Midbrain (tissue), 1 donor: ENCODE measurements around the gene STIP1.

Experiments used
- DNase-seq: peaks from one replicate; lab custom pipeline; 2025; lab: John Stamatoyannopoulos, UW

STIP1 gene

DNA sequence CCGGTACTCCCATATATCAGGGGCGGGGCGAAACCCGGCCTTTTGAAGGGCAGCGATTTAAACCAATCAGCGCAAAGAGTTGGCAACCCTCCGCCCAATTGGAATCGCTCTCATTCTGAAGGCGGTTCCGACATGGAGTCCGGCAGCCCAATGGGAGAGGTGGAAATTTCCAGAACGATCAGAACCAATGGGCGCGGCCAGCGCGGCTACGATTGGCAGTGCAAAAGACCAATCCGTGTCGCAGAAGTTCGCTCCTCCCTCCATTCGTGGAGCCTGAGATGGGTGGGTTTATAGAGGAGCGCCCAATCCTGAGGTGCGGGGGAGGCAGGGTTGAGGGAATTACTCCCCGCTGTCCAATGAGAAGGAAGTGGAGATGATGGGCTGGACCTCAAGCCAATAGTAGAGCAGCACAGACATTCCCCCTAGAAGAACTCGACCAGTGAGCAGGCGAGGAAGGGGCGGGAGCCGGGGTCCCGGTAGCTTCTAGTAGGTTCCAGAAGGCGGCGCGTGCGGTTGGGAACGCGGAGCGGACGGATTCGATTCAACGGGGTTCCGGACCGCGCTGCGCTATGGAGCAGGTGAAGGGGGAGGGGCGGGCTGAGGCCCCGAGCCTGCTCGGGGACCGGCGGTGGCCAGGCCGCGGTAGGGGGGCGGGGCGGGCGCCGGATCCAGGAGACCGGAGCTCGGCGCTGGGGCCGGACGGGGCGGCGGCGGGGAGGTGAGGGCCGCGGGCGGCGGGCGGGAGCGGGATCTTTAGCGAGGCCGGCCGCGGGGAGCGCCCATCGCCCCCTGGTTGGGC is at the start of gene STIP1:
STIP1 (plus strand) TSS at position 479 of the 799 bp plus-strand sequence; CDS start at position 570, 91 bp downstream.
- DNase-seq: peak; percentile 100

DNA sequence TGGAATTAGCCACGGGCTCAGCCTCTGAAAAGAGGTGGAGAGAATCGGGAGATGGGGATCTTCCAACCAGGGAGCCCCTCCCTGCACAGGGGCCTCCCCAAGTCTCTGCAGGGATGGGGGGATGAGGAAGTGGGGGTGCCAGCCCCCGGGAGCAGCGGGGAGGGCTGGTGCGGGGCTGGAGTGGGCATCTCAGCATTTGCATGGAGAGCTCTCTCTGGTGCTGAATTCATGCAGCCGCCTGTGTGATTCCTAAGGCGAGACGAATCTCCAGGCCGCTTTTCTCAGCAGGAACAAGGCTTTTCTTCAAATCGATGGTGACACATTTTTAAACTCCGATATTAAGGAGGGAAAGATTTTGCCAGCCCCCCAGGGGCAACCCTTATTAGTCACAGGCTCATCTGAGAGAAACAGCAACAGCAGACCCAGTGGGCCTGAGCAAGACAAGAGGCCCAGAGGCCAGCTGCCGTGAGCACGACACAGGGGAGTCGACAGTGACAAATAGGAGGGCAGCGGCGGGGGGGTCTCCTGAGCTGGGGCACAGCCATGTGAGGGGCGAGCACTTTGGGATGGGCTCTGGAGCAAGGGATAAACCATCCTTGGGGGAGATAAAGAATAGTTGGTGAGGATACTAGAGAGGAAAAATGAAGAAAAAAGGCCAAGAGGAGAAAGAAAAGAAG is 49.1 kb upstream of the STIP1 start:
- DNase-seq: no peak

DNA sequence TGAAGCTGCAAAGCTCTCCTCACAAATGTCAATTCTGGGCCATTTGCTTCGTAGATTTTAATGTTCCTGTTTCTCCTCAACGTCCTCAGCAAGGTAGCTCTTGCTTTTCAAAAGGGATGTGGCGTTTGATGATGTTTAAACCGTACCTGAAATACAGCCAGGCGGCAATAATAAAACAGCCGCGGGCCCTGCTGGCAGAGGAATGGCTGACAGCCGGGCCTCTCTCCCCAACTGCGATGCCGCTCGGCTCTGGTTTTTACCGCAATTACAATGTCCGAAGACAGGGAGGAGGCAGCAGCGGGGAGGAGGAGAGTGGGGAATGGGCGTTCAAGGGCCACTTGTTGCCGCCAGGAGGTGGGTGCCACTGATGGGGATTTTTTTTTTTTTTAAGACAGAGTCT is 47.6 kb upstream of the STIP1 start:
- DNase-seq: no peak

DNA sequence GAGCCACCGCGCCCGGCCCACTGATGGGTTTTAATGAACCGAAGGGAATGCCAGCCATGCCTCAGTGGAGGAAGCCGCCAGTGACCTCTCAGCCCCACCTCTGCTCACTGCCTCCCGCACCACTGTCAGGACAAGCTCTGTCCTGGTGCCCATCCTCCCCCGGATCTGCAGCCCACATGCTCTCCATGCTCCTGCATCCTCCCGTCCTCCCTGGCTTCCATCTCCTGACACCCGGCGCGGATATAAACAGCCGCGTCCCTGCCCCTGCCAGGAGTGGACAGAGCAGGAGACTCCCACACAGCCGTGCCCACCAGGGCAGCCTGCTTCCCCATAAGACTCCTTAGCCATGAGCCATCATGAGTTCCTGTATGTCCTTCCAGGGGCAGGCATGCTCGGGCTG is 46.9 kb upstream of the STIP1 start:
- no peak for DNase-seq

DNA sequence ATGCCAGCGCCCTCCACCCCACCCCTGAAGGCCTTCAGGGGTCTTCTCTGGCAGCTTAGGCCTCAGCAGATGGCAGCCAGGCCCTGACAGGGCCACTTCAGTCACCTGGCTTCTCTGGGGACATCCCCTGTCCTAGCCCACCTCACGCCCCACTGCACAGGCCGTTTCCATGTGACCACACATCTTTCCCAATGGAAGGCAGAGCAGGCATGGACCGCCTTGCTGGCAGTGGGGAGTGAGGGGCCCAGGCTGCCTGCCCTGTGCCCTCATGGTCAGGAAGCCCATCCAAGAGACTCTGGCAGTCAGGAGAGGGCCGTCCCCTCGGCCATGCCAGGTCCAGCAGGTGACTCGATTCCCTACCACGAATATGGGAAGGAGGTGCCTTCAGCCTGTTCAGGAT is 45.9 kb upstream of the STIP1 start:
- no peak for DNase-seq

DNA sequence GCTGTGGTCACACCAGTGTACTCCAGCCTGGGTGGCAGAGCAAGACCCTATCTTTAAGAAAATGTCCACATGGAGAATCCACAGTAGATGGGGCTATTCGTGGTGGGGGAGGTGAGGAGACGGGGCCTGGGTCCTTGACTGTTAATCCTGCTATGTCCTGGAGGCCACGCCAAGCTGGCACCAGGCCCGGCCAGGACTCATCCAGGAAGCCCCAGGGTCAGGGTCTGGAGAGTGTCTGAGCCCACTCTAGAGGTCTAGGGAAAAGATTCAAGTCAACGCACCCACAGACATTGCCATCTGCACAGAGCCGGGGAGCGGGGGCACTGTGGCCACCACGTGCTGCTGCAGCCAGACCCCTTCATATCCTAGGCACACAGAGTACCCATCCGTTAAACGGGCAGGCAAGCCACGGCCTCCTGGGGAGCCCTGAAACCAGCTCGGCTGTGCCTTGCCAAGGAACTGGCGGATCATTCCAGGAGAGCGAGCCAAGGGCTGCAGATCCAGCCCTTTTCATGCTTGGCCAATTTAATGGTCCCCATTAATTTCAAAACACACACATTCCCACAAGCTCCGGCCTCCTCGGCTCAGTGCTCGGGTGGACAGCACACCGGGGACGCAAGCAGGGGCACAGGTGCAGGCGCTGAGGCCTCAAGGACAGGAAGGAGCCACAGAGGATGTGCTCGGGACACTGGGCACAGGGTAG is 44.7 kb upstream of the STIP1 start:
- DNase-seq: no peak

DNA sequence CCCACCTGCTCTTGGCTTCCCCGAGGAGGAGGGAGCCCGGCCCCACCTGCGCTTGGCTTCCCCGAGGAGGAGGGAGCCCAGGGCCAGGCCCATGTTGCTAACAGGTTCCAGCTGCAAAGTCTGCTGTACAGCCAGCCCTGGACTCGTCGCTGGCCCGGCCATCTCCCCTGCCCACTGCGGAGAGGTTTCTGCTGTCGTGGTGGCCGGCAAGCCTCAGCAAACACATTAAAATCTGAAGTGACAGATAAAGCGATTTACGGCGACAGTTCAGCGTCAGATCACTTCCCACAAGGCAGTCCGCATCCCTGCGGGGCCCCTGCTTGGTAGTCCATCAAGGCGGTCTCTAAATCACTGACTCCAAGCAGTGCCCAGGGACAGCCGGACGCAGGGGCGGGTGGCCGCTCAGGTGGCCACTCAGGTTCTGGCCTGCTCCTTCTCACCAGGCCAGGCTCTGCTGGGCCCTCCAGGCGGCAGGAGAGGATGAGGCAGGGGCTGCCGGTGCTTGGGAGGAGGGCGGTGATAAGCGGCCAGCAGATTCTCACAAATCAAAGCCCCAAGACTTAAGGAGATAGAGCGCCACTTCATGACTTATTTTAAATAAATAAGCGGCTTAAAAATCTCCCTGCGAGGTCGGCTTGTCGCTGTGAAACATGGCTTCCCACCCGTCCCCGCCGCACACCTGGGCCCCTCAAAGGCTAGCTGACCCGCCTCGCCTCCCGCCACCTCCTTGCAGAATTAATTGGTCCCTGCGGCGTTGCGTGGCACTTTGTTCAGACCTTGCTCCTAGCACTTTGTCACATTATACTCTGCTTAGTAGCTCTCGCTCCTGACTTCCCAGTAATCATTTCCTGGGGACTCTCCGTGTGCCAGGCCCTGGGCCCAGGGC is 41.1 kb upstream of the STIP1 start:
- DNase-seq: no peak

DNA sequence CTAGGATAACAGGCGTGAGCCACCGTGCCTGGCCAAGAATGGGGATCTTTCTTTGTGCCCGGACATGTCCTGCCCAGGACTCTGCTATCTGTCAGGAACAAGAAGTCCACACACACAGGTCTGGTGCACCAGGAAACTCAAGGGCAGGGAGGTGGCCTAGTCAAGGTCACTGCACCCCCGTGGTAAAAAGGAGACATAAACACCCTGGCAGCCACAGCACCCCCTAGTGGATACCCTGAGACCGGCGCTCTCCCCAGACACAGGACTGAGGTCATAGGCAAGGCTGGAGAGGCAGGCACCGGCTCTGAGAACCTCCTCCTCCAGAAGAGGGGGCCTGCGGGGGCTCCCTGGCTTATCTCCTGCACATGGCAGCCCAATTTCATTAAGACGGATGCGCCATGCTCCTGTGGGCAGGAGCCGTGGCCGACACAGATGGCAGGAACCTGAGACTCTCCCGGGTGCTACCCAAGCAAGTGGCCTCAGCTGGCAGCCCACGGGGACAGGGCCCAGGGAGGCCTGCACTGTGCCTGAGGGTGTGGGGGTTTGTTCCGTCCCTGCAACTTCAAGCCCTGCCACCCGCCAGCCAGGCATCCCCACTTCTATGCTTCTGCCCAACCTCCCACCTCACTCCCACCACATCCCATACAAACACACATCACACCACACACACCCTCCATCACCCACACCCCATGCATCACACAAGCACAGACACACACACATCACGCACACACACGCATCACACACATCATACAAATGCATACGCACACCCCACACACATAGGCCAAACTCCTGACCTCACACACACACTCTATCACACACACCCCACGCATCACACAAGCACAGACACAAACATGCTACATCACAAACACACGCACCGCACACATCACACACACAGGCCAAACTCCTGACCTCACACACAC is 39.7 kb upstream of the STIP1 start:
- no peak for DNase-seq

DNA sequence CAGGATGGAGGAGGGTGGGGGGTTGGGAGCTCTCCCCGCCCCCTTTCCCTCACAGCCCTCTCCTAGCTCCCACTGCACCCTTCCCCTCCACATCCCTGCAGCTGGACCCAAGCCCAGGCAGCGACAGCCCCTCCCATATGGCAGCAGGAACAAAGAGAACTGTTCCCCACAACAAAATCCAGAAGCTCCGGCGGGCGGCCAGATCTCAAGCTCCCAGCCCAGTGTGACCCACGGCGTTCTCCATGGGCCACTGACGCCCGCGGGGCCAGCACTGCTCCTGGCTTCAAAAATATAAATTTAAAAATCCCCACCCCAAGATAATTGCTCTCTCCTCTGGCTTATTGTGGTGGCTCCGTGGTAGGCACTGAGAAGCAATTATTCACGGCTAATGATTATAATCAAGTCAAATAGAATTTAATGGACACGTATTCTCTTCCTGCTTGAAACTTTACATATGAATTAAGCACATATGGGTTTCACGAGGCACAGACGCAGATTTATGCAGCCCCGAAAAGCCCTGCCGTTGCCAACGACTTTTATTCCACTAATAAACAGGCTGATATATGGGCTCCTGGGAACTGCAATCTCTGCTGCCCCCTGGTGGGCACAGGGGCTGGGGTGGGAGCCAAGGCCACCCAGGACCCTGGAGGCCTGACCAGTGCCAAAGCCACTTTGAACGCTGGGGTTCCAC is 37.6 kb upstream of the STIP1 start:
- peak; percentile 91 for DNase-seq

DNA sequence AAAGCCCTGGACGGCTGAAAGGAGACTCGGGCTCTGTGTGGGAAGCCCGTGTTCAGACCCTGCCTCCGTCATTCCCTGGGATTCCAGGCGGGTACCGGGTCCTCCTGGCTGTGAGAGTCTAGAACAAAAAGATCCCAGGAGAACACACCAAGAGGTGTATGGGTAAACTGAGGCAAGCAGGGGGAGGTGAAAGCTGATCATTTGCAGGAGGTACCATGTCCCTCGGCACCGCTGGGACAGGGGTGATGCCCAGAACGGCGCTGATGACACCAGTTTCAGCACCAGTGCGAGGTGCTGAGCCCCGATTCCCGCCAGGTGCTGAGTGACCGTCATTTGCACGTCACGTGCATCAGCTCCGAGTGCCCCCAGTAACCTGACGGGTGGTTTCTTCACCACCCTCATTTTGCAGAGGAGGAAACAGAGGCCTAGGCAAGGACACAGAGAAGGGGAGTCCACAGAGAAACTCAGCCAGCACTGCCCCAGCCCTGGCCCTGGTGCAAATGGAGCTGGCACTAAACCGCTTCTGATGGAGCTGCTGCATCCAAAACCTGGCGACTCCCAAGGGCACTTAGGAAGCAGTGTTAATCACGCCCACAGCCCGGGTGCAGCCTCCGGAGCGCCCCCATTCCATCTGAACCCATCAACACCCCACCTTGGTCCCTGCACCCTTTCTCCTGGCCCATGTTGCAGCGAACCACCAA is 36.9 kb upstream of the STIP1 start:
- no peak for DNase-seq

DNA sequence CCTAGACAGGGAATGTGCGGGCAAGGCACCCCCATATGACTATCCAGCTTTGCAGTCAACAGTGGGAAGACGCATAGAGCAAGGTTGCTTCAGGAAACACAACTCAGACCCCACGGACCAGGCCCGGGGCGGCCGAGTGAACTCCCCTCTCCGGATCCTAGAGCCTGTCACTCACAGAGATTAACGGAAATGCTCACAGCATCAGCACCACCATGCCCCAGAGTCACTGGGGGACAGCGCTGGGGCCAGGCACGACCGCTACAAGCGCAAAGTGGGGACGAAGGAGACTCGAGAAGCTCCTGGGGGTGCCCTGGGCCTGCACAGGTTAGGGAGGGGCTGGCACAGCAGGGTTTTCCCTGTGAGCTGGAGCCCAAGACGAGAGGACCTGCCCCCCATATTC is 35.9 kb upstream of the STIP1 start:
- DNase-seq: no peak

DNA sequence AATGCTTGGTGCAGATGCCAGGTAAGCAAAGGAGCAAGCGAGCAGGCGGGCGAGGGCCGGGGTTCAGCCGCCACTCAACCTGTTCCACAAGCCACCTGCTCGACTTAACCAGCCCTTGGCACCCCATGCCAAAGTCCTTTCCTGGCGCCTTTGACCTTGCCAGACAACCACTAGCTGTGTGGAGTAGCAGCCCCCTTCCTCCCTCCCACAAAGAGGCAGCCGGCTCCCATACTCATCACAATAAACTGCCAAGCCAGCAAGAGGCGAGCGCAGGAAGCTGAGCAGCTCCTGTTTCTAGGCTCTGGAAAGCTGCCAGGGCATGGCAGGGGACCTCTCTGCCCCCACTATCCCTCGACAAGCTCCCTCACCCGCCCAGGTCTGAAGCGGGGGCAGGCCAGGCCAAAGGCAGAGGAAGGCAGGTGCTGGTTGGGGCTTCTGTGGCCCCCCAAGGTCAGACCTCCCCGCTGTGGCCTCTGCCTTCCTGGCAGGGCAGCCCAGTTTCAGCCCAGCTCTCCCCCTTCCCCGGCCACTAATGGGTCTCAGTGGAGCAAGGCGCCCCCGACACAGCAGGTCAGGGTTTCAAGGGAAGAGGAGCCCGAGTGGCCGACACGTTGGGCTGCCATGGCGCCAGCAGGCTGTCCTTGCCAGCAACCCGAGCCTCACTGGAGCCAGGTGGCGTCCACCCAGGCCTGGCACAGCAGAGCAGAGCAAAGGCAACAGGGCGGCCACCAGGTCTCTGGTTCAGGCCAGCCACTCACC is 35.3 kb upstream of the STIP1 start:
- DNase-seq: peak; percentile 47

DNA sequence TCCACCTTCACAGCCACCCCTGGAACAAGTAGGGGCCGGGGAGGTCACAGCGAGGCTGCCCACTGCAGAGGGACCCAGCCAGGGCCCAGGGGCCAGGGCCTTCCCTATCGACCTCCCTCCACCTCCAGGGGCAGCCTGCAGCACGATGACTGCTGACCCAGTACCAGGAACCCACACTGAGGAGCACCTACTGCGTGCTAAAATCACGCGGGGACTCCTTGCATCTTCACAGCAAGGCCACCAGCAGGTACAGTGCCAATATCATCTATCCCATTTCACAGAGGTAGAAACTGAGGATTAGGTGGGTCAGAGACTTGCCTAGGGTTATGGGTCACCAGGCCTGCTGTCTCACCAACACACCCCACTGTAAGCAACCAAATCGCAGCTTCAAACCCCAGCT is 34.6 kb upstream of the STIP1 start:
- no peak for DNase-seq

DNA sequence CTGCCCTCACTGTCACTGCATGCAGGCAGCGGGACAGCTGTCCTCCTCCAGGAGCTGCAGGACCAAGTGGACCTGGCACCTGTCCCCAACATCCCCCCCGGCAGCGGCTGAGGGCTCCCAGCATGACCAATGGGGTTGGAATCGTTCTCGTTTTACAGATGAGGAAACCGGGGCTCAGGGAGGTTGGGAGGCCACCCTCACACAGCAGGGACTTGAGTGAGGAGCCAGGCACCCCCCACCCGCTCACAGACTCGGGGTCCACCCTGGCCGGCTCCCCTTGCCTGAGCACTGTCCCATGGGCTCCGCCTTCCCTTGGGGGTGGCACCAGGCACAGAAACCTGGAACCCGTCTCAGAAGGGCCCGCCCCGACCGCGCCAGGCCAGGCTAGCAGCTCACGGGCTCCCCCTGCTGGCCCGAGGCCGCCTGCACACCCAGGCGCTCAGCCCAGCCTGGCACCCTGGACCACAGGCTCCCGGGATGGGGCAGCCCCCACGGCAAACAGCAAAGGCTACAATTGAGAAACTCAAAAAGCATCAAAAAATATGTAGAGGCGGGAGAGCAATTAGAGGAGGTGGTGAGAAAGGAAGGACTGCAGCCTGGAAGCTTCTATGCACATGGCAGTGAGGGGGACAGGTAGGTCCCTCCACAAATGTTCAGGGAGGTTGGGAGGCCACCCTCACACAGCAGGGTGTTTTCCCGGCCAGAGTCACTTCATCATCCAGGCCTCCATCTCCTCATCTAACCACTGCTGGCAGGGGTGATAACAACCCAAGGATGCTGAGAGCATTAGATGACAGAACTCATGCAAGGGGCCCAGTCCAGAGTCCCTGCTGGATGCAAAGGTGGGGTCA is 32.9 kb upstream of the STIP1 start:
- DNase-seq: peak; percentile 71

DNA sequence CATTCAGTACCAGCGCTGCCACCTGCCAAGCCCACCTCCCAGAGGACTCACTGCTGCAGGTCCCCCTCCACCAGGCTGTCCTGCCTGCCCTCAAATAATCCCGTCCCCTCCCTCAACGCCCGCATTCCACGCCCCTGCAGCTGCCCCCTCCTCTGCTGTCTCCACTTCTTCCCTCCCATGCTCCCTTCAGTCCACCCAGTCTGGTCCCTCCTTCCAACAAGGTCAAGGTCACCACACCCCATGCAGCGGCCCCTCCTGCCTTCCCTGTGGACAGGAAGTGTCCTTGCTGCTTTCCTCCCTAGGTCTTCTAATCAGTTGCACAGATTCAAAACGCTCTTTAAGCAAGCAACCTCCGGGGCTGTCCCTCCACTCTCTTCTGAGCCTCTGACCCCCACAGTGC is 32.2 kb upstream of the STIP1 start:
- no peak for DNase-seq

DNA sequence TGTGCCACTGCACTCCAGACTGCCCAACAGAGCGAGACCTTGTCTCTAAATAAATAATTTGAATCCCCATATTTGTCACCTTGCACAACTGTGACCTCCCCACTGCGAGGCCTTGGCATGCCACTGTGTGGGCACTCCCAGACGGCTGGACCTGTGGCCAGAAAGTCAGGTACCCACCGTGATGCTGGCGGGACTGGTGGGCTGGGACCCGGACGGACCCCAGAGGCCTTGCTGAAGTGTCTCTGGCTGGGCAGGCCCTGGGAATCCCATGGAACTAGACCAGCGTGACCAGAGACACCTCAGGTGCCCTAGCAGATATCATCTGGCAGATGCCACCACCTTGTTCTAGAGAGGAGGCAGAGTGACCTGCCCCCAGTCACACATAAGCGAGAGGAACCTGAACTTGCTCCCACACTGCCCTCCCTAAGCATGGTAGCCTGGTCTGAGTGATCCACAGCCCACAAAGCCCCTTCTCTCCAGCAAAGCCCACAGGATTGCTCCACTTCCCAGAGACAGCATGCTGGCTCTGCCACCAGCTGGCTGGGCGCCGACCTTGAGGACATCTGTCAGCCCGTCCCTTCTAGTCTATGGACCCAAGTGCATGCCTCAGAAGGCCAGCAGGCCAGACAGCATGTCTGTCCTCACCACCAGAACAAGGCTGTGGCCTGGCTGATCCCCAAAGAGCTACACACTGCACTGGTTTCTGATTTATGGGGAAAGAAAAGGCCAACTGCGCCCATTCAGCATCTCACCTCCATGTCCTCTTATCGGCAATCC is 29.5 kb upstream of the STIP1 start:
- DNase-seq: peak; percentile 41
